ENCODE results near the gene SPPL2A.

DNA sequence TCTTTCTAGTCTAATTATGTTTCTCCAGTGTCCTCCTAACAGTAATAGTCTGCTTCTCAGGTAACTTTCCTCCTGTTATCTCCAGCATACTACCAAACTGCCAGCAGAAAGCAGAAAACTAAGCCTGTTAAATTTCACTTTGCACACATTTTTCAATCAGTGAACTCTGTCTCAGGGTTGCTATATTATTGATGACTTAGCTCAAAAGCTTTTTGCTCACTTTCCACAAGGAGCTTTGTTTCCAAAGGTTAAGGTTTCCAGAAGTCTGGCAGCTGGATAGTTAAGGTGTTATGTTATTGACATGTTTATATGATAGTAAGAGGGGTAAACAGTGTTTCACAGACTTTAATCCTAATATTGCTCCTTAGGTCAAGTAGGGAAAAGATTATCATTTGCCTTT, 84.0 kb downstream of the SPPL2A start:
- TF ChIP-seq, protein P1, sequence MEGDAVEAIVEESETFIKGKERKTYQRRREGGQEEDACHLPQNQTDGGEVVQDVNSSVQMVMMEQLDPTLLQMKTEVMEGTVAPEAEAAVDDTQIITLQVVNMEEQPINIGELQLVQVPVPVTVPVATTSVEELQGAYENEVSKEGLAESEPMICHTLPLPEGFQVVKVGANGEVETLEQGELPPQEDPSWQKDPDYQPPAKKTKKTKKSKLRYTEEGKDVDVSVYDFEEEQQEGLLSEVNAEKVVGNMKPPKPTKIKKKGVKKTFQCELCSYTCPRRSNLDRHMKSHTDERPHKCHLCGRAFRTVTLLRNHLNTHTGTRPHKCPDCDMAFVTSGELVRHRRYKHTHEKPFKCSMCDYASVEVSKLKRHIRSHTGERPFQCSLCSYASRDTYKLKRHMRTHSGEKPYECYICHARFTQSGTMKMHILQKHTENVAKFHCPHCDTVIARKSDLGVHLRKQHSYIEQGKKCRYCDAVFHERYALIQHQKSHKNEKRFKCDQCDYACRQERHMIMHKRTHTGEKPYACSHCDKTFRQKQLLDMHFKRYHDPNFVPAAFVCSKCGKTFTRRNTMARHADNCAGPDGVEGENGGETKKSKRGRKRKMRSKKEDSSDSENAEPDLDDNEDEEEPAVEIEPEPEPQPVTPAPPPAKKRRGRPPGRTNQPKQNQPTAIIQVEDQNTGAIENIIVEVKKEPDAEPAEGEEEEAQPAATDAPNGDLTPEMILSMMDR (IDR thresholded peaks at IDR 0.05): no peak
- TF ChIP-seq POLR2A (IDR thresholded peaks at IDR 0.05): no peak

Data from heart left ventricle (tissue), 13 donors.